K562 (cell line): Measurements from ENCODE around the gene DHRS3. TPM values are rescaled to one million over a fixed set of nuclear protein-coding genes. Genes with fewer than 3 reads are reported as not detected.
A peak's percentile ranks its signal among the peaks of the same experiment; 100 is the strongest.

Experiments used
- BCL6 ChIP-seq: fragments of 250-450 bp; sonication (Bioruptor Pico); IDR thresholded peaks from 2 replicates; pipeline ENCODE4 v1.4.0; 2020
- CEBPG ChIP-seq, 3 experiments: fragments of 200-800 bp in 1 of 3; sonication (Bioruptor generic) in 1 of 3; sonication (generic) in 1 of 3; formaldehyde crosslinking in 1 of 3; IDR thresholded peaks in 2 of 3; conservative IDR thresholded peaks in 1 of 3; 2 replicates each; pipeline versions ENCODE4 v1.6.1 to v1.8.0; 2016 to 2022; ENCODE audit warnings: missing compliant biosample characterization in 2 of 3, missing genetic modification characterization in 2 of 3, mild to moderate bottlenecking in 1 of 3, missing genetic modification reagents in 1 of 3
- DEAF1 ChIP-seq: fragments of 450-650 bp; formaldehyde crosslinking; IDR thresholded peaks from 2 replicates; pipeline ENCODE4 v1.4.0; 2020; ENCODE audit warnings: mild to moderate bottlenecking, moderate library complexity
- GABPB1 ChIP-seq: sonication (generic); formaldehyde crosslinking; IDR thresholded peaks from 2 replicates; pipeline ENCODE4 v1.8.0; 2022; ENCODE audit warnings: mild to moderate bottlenecking, missing genetic modification reagents
- HMG20A ChIP-seq: fragments of 450-650 bp; formaldehyde crosslinking; conservative IDR thresholded peaks from 2 replicates; pipeline ENCODE4 v1.4.0; 2020; ENCODE audit warnings: mild to moderate bottlenecking, mixed read lengths
- HNRNPUL1 ChIP-seq: fragments of 200-400 bp; formaldehyde crosslinking; IDR thresholded peaks from 2 replicates; pipeline ENCODE4 v1.6.1; 2017; ENCODE audit warnings: low read length
- KAT2B ChIP-seq: IDR thresholded peaks from one replicate; pipeline ENCODE4 v1.6.1; 2012; ENCODE audit warnings: low read depth, mild to moderate bottlenecking, control low read depth, inconsistent platforms, low read length, moderate library complexity
- L3MBTL2 ChIP-seq: fragments of 450-650 bp; IDR thresholded peaks from 2 replicates; pipeline ENCODE4 v1.6.1; 2016; ENCODE audit warnings: mild to moderate bottlenecking, moderate library complexity
- PHF21A ChIP-seq: fragments of 450-650 bp; IDR thresholded peaks from 2 replicates; pipeline ENCODE4 v1.6.1; 2017; ENCODE audit warnings: low read depth, borderline replicate concordance
- PYGO2 ChIP-seq: fragments of 450-650 bp; IDR thresholded peaks from 2 replicates; pipeline ENCODE4 v1.6.1; 2016; ENCODE audit warnings: mild to moderate bottlenecking, missing genetic modification characterization, moderate library complexity, missing compliant biosample characterization
- RAD51 ChIP-seq: fragments of 450-650 bp; IDR thresholded peaks from 2 replicates; pipeline ENCODE4 v1.7.1; 2016; ENCODE audit warnings: low read depth, mild to moderate bottlenecking, borderline replicate concordance
- RBM25 ChIP-seq: fragments of 200-400 bp; formaldehyde crosslinking; IDR thresholded peaks from 2 replicates; pipeline ENCODE4 v1.6.1; 2018; ENCODE audit warnings: low read length, low read depth, moderate library complexity; ENCODE audit not compliant: severe bottlenecking
- RNF2 ChIP-seq: sonication (generic); IDR thresholded peaks from 2 replicates; pipeline ENCODE4 v1.6.1; 2016
- SMARCA4 ChIP-seq: fragments of 450-650 bp; IDR thresholded peaks from 2 replicates; pipeline ENCODE4 v1.6.1; 2016
- TARDBP ChIP-seq: fragments of 450-650 bp; IDR thresholded peaks from 2 replicates; pipeline ENCODE4 v1.6.1; 2016
- TEAD4 ChIP-seq, 2 experiments: sonication (generic) in 1 of 2; formaldehyde crosslinking in 1 of 2; IDR thresholded peaks; 2 replicates each; pipeline versions ENCODE4 v1.6.1 to v1.8.0; 2012 to 2022; ENCODE audit warnings: borderline replicate concordance in 1 of 2, inconsistent platforms in 1 of 2, low read length in 1 of 2, mild to moderate bottlenecking in 1 of 2, missing genetic modification reagents in 1 of 2
- ZBTB33 ChIP-seq: sonication (generic); formaldehyde crosslinking; IDR thresholded peaks from 2 replicates; pipeline ENCODE4 v1.8.1; 2023; ENCODE audit warnings: mild to moderate bottlenecking, missing genetic modification reagents
- ZNF436 ChIP-seq: fragments of 250-450, 450-650 bp; sonication (Bioruptor Pico); formaldehyde crosslinking; IDR thresholded peaks from 2 replicates; pipeline ENCODE4 v1.7.0; 2020; ENCODE audit warnings: mild to moderate bottlenecking
- ZNF592 ChIP-seq: fragments of 450-650 bp; IDR thresholded peaks from 2 replicates; pipeline ENCODE4 v1.6.1; 2017; ENCODE audit warnings: antibody characterized with exemption, mild to moderate bottlenecking
- ZNF75A ChIP-seq: fragments of 450-650 bp; formaldehyde crosslinking; IDR thresholded peaks from 2 replicates; pipeline ENCODE4 v1.4.0; 2020; ENCODE audit warnings: mild to moderate bottlenecking
- polyA plus RNA-seq, 8 experiments: library from polyadenylated mRNA; depleted of rRNA in 4 of 8; stranded (reverse) in 5 of 8; unstranded in 3 of 8; fragments of >200 nt; fragmentation: Nextera tagmentation in 2 of 8; fragmentation: Illumina TruSeq in 1 of 8; extraction: Ambion mirVana in 2 of 8; extraction: Trizol in 1 of 8; gene quantifications; 2 replicates each; pipeline versions ENCODE4 v1.2.1 to v1.2.3, GENCODE V29; 2011 to 2014; ENCODE audit warnings: inconsistent platforms in 1 of 8, missing spikeins in 1 of 8
- total RNA-seq, 7 experiments: library from RNA; depleted of rRNA in 6 of 7; stranded (reverse); fragments of >200 nt in 6 of 7; fragmentation: Illumina TruSeq in 2 of 7; extraction: Trizol in 2 of 7; gene quantifications; 2 replicates each; pipeline versions ENCODE4 v1.2.1 to v1.2.3, GENCODE V29; 2011 to 2021; ENCODE audit warnings: low replicate concordance in 1 of 7

The DHRS3 gene
- total and polyA plus RNA-seq, 9 of the 15 experiments (the other 6 are each of a cell fraction or from before 2014, with no cell fraction given): 21.0 to 116 (median 58.7) TPM

GRCh38 chr1:12604114-12604874 lies 13.7 kb downstream of the DHRS3 start (continued):
- TF ChIP-seq DEAF1 (no peak; the same call in 1 of the 2 replicates), TEAD4 (IDR thresholded peaks at IDR 0.05; ENCODE audit: low read length) (peak; percentile 96), TEAD4 (CRISPR knock-in tag; IDR thresholded peaks at IDR 0.05; ENCODE audit: borderline replicate concordance) (no peak), PYGO2 (tag) (no peak), L3MBTL2 (peak; percentile 50; the same call in 1 of the 2 replicates), ZNF436 (CRISPR knock-in tag) (no peak), TARDBP (no peak), RNF2 (peak; percentile 99), PHF21A (peak; percentile 92), HMG20A (CRISPR knock-in tag) (no peak), KAT2B (no peak), GABPB1 (CRISPR knock-in tag) (no peak; the same call in 1 of the 2 replicates), RAD51 (peak; percentile 24; the same call in 1 of the 2 replicates), ZNF592 (peak; percentile 83), HNRNPUL1 (no peak), BCL6 (CRISPR knock-in tag) (peak; percentile 15; the same call in 1 of the 2 replicates), ZBTB33 (CRISPR knock-in tag) (peak; percentile 69; the same call in 1 of the 2 replicates), SMARCA4 (peak; percentile 99), ZNF75A (peak; percentile 92), RBM25 (peak; percentile 8), CEBPG (CRISPR knock-in tag; IDR thresholded peaks at IDR 0.05) (peak; percentile 77; the same call in 1 of the 2 replicates), CEBPG (tag; conservative IDR thresholded peaks at IDR 0.05 in 1 of 2, IDR thresholded peaks at IDR 0.05 in 1 of 2) (peak; percentile 80 to 84)
